Measurements from ENCODE around the gene ABCA2.

GRCh38 chr9:136962163-136962562, 65.9 kb downstream of the ABCA2 start:
- TF ChIP-seq CTCF (IDR thresholded peaks at IDR 0.05; ENCODE audit: insufficient read depth, low read length, poor library complexity, severe bottlenecking) (no peak), EZH2phosphoT487 (conservative IDR thresholded peaks at IDR 0.05; ENCODE audit: low read length) (no peak)
